Measurements from ENCODE around the gene KIF5C.

Gene KIF5C

GRCh38 chr2:148993351-148993750 lies 118.3 kb downstream of the KIF5C start:
- Histone ChIP-seq H3K4me3 (ENCODE audit: low read depth, low read length, poor library complexity, severe bottlenecking) (no peak overlapping the region), H3K27ac (ENCODE audit: low read depth, low read length, poor library complexity, severe bottlenecking) (no peak overlapping the region), H3K9me3 (ENCODE audit: low read length) (no peaks in the 10 kb centered on the region), H3K4me2 (ENCODE audit: low read length) (no peak overlapping the region), H3K4me1 (ENCODE audit: insufficient read depth, low read length, severe bottlenecking) (no peaks in the 10 kb centered on the region), H3K9ac (ENCODE audit: low read length) (no peak overlapping the region), H3F3A (ENCODE audit: insufficient read depth, low read length) (no peaks in the 10 kb centered on the region), H3K27me3 (ENCODE audit: insufficient read depth, low read length) (no peaks in the 10 kb centered on the region), H3K36me3 (ENCODE audit: insufficient read depth, low read length) (no peaks in the 10 kb centered on the region), H4K20me1 (ENCODE audit: insufficient read depth, low read length) (no peaks in the 10 kb centered on the region), H2AFZ (ENCODE audit: low read length) (no peak overlapping the region), H3K79me2 (ENCODE audit: insufficient read depth, low read length) (no peaks in the 10 kb centered on the region), H3K9me2 (ENCODE audit: low read depth, low read length) (no peaks in the 10 kb centered on the region)
- no peak for TF ChIP-seq EZH2 (IDR thresholded peaks at IDR 0.05; ENCODE audit: borderline replicate concordance, low read length)
- TF ChIP-seq, protein P1, sequence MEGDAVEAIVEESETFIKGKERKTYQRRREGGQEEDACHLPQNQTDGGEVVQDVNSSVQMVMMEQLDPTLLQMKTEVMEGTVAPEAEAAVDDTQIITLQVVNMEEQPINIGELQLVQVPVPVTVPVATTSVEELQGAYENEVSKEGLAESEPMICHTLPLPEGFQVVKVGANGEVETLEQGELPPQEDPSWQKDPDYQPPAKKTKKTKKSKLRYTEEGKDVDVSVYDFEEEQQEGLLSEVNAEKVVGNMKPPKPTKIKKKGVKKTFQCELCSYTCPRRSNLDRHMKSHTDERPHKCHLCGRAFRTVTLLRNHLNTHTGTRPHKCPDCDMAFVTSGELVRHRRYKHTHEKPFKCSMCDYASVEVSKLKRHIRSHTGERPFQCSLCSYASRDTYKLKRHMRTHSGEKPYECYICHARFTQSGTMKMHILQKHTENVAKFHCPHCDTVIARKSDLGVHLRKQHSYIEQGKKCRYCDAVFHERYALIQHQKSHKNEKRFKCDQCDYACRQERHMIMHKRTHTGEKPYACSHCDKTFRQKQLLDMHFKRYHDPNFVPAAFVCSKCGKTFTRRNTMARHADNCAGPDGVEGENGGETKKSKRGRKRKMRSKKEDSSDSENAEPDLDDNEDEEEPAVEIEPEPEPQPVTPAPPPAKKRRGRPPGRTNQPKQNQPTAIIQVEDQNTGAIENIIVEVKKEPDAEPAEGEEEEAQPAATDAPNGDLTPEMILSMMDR (IDR thresholded peaks at IDR 0.05; ENCODE audit: low read length), result no peak

DNA sequence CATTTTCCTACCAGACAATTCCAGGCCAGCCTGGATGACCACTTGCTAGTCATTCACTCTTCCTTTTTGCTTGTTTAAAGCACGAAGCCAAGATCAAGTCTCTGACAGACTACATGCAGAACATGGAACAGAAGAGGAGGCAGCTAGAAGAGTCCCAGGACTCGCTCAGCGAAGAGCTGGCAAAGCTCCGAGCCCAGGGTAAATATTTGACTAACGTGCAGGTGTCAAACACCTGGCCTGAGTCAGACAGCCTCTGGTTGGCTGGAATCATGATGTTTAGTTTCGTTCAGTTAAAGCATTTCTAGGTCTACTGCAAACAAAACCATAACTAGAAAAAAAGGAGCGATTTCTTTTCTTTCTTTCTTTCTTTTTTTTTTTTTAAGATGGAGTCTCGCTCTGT lies 119.3 kb downstream of the KIF5C start:
- no peak overlapping the region for H3K9ac ChIP-seq (ENCODE audit: low read length)
- H4K20me1 ChIP-seq (ENCODE audit: insufficient read depth, low read length), result no peaks in the 10 kb centered on the region
- H3K36me3 ChIP-seq (ENCODE audit: insufficient read depth, low read length), result no peaks in the 10 kb centered on the region
- no peak overlapping the region for H3K4me2 ChIP-seq (ENCODE audit: low read length)
- H3F3A ChIP-seq (ENCODE audit: insufficient read depth, low read length), result no peaks in the 10 kb centered on the region
- H3K79me2 ChIP-seq (ENCODE audit: insufficient read depth, low read length), result no peaks in the 10 kb centered on the region
- H3K9me3 ChIP-seq (ENCODE audit: low read length), result no peaks in the 10 kb centered on the region
- H3K27me3 ChIP-seq (ENCODE audit: insufficient read depth, low read length), result no peaks in the 10 kb centered on the region
- TF ChIP-seq, protein P1 (IDR thresholded peaks at IDR 0.05; ENCODE audit: low read length), result no peak
- TF ChIP-seq EZH2 (IDR thresholded peaks at IDR 0.05; ENCODE audit: borderline replicate concordance, low read length), result no peak
- no peak overlapping the region for H3K4me3 ChIP-seq (ENCODE audit: low read depth, low read length, poor library complexity, severe bottlenecking)
- H3K9me2 ChIP-seq (ENCODE audit: low read depth, low read length), result no peaks in the 10 kb centered on the region
- no peak overlapping the region for H3K27ac ChIP-seq (ENCODE audit: low read depth, low read length, poor library complexity, severe bottlenecking)
- no peaks in the 10 kb centered on the region for H3K4me1 ChIP-seq (ENCODE audit: insufficient read depth, low read length, severe bottlenecking)
- H2AFZ ChIP-seq (ENCODE audit: low read length), result no peak overlapping the region

DNA sequence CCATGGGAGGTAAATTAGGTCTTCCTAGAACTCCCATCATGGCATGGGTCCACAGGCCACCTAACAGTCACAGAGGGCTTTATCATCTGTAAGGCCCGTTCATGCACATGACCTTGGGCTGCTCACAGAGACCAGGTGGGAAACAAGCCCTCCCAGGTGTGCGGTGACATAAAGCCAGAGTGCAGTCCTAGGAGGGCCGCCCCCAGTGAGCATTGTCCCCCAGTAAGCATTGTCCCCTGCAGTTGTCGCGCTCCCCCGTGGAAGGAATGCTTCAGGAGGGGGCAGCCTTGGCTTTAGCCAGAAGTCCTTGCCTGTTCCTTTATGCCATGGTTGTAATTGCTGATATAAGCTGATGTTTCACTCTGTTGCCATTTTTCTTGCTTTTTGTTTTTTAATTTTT lies 121.8 kb downstream of the KIF5C start:
- no peaks in the 10 kb centered on the region for H3K4me1 ChIP-seq (ENCODE audit: insufficient read depth, low read length, severe bottlenecking)
- no peak overlapping the region for H3K4me2 ChIP-seq (ENCODE audit: low read length)

More for the DNA sequence above, 121.8 kb downstream of the KIF5C start:
- no peaks in the 10 kb centered on the region for H3K27me3 ChIP-seq (ENCODE audit: insufficient read depth, low read length)
- H3K9ac ChIP-seq (ENCODE audit: low read length), result no peak overlapping the region
- no peaks in the 10 kb centered on the region for H3K36me3 ChIP-seq (ENCODE audit: insufficient read depth, low read length)
- H2AFZ ChIP-seq (ENCODE audit: low read length), result no peak overlapping the region
- no peaks in the 10 kb centered on the region for H3K79me2 ChIP-seq (ENCODE audit: insufficient read depth, low read length)
- H3K4me3 ChIP-seq (ENCODE audit: low read depth, low read length, poor library complexity, severe bottlenecking), result no peak overlapping the region
- H3K9me3 ChIP-seq (ENCODE audit: low read length), result no peaks in the 10 kb centered on the region
- no peaks in the 10 kb centered on the region for H3K9me2 ChIP-seq (ENCODE audit: low read depth, low read length)
- H4K20me1 ChIP-seq (ENCODE audit: insufficient read depth, low read length), result no peaks in the 10 kb centered on the region
- no peaks in the 10 kb centered on the region for H3F3A ChIP-seq (ENCODE audit: insufficient read depth, low read length)
- H3K27ac ChIP-seq (ENCODE audit: low read depth, low read length, poor library complexity, severe bottlenecking), result no peak overlapping the region
- TF ChIP-seq EZH2 (IDR thresholded peaks at IDR 0.05; ENCODE audit: borderline replicate concordance, low read length), result no peak
- TF ChIP-seq, protein P1 (IDR thresholded peaks at IDR 0.05; ENCODE audit: low read length), result no peak

Measured in OCI-LY1 (cell line).